Activated CD8-positive, alpha-beta memory T cell treated with anti-CD3 and anti-CD28 coated beads, Interleukin-2, amount 10 ng/mL, durations not matched to agents 7 days and 5 days (primary cell): ENCODE results near the gene CLBA1. TPM values are rescaled to one million over a fixed set of nuclear protein-coding genes. Genes with fewer than 3 reads are reported as not detected.
"Not testable (repeated sequence)": the region's sequence is repeated elsewhere in the genome, so short reads cannot be mapped to it uniquely, and the experiment has no call there.

ENCODE experiments used
- ATAC-seq: fragments of 150-1000 bp; cut with Tn5 transposase; one replicate; pipeline ENCODE4 v1.10.0; 2021; ENCODE audit warnings: moderate library complexity
- CTCF ChIA-PET: fragments of 350-600 bp; sonication (Branson Sonifier 250); formaldehyde crosslinking; loops from one replicate; lab custom pipeline; 2021; ENCODE audit warnings: antibody characterized with exemption; lab: Charles Lee
- DNase-seq: peaks from one replicate; pipeline ENCODE4 v3.0.0-alpha.2; 2020
- H3K27ac Mint-ChIP-seq: one replicate; pipeline ENCODE4 v1.8.0; 2021; ENCODE audit warnings: mild to moderate bottlenecking, mixed read lengths
- H3K27me3 Mint-ChIP-seq: one replicate; pipeline ENCODE4 v1.8.0; 2021; ENCODE audit warnings: mixed read lengths
- H3K36me3 Mint-ChIP-seq: one replicate; pipeline ENCODE4 v1.8.0; 2021; ENCODE audit warnings: mild to moderate bottlenecking, mixed read lengths
- H3K4me1 Mint-ChIP-seq: one replicate; pipeline ENCODE4 v1.8.0; 2021; ENCODE audit warnings: mixed read lengths
- H3K4me3 Mint-ChIP-seq: one replicate; pipeline ENCODE4 v1.8.0; 2021; ENCODE audit warnings: mild to moderate bottlenecking, moderate library complexity, mixed read lengths
- H3K9me3 Mint-ChIP-seq: one replicate; pipeline ENCODE4 v1.8.0; 2022; ENCODE audit warnings: low read depth, mixed read lengths
- total RNA-seq, 2 experiments: library from RNA; stranded (reverse); gene quantifications; one replicate each; pipeline ENCODE4 v1.2.3, GENCODE V29; 2021

The CLBA1 gene
- total RNA-seq, 2 experiments from 2014 or later, result 0.56 to 0.67 TPM

DNA sequence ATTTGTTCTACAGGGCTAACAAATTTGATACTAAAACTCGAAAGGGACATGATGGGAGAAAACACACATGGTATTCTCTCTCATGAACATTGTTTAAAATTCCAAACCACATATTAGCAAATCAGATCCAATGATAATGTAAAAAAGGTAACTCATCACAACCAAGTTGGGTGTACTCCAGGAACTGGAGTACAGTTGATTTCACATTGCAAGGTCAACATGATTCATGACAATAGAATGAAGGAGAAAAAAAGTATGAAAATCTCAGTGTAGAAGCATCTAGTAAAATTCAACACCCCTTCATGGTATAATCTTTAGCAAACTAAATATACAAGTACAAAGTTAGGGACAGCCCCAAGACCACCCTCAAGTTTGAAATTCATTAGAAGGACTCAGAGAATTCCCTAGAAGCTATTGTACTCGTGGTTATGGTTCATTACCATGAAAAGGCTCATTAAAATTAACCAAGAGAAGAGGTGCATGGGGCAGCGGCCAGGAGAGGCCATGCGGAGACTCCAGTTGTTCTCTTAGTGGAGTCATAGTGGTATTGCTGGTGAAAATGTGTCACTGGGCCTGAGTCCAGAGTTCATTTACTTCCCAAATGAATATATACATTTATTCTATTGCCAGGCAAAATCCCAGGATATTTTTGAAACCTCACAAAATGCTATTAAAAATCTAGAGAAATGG lies 38.3 kb downstream of the CLBA1 start:
- no peak overlapping the region for H3K4me3 Mint-ChIP-seq
- CTCF ChIA-PET, result interaction anchor here (4.4 kb wide), 1 partner anchor 22 kb away, joined by 39 read pairs; no protein-coding TSS in a partner anchor

DNA sequence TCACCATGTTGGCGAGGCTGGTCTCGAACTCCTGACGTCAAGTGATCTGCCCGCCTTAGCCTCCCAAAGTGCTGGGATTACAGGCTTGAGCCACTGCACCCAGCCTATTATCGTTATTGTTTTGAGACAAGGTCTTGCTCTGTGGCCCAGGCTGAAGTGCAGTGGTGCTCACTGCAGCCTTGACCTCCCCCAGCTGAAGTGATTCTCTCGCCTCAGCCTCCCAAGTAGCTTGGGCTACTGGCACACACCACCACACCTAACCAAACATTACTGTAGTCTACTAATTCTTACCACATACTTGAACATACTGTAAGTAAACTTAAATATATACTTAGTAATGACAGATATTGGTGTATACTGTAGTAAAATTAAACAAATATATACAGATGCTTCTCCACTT lies 39.8 kb downstream of the CLBA1 start:
- H3K36me3 Mint-ChIP-seq, result peaks cover 10% of the 10 kb centered on the region
- no peak for DNase-seq
- H3K4me1 Mint-ChIP-seq, result peaks cover 47% of the 10 kb centered on the region
- no peak for ATAC-seq
- CTCF ChIA-PET, result interaction anchor here (0.9 to 4.4 kb wide), 7 partner anchors 10 to 65 kb away, joined by 3 to 39 read pairs (median 3); partner anchors contain the start of gene GPR132
- H3K4me3 Mint-ChIP-seq, result no peak overlapping the region
- H3K27ac Mint-ChIP-seq, result peak overlapping the region; percentile 92
- no peaks in the 10 kb centered on the region for H3K9me3 Mint-ChIP-seq
- H3K27me3 Mint-ChIP-seq, result no peaks in the 10 kb centered on the region

More for the DNA sequence above, 38.3 kb downstream of the CLBA1 start:
- no peaks in the 10 kb centered on the region for H3K27me3 Mint-ChIP-seq
- H3K9me3 Mint-ChIP-seq, result no peaks in the 10 kb centered on the region
- peaks cover 56% of the 10 kb centered on the region for H3K4me1 Mint-ChIP-seq
- peaks cover 24% of the 10 kb centered on the region for H3K36me3 Mint-ChIP-seq
- ATAC-seq (no peak), DNase-seq (no peak)
- peak overlapping the region; percentile 68 for H3K27ac Mint-ChIP-seq

DNA sequence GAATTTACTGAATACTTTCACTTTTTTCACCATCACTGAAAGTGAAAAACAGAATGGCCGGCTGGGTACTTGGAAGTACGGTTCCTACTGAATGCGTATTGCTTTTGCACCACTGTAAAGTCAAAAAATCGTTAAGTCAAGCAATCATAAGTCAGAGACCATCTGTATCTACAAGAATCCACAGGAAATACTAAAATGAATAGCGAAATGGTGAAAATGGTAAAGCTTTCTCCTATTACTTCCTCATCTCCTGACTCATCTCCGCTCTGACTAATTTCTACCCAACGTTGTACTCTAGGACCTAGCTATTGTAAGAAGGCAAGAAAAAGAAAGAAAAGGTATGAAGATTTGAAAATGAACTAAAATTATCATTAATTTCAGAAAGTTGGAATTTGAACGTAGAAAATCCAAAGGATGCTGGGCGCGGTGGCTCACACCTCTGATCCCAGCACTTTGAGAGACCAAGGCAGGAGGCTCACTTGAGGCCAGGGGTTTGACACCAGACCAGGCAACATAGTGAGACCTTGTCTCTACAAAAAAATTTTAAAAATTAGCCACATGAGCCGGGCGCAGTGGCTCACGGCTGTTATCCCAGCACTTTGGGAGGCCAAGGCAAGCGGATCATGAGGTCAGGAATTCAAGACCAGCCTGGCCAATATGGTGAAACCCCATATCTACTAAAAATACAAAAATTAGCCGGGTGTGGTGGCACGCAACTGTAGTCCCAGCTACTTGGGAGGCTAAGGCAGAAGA lies 40.6 kb downstream of the CLBA1 start:
- CTCF ChIA-PET, result interaction anchor here (0.8 to 4.4 kb wide), 10 partner anchors 9 to 258 kb away, joined by 3 to 39 read pairs (median 3); partner anchors contain the start of gene GPR132
- DNase-seq (no peak), ATAC-seq (peak; percentile 52)
- Mint-ChIP-seq H3K36me3 (peaks cover 10% of the 10 kb centered on the region), H3K4me1 (peaks cover 47% of the 10 kb centered on the region), H3K4me3 (peak overlapping the region; percentile 34), H3K27ac (peak overlapping the region; percentile 92), H3K9me3 (no peaks in the 10 kb centered on the region), H3K27me3 (no peaks in the 10 kb centered on the region)

DNA sequence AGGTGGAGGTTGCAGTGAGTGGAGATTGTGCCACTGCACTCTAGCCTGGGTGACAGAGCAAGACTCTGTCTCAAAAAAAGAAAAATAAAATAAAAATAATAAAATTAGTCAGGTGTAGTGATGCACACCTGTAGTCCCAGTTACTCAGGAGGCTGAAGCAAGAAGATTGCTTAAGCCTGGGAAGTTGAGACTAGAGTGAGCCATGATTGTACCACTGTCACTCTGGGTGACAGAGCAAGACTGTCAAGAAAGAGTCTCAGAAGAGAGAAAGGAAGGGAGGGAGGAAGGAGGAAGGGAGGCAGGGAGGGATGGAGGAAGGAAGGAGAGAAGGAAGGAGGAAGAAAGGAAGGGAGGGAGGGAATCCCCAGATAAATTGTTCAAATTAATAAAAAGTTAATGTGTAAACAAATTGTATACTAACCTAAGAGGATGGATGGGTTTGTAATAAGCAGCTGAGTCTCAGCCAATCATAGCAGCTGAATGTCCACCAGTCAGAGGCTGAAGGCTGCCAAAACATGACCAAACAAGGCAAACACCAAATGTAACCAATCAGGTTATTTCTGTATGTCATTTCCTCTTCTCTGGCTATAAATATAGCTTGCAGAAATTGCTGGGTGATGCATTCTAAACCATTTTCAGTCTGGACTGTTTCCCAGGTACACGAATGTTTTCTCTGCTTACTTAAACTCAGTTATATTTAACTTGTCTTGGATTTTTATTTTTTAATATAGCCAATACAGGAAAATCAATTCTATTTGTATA lies 41.4 kb downstream of the CLBA1 start:
- DNase-seq (no peak), ATAC-seq (no peak)
- Mint-ChIP-seq H3K9me3 (no peaks in the 10 kb centered on the region), H3K27me3 (no peaks in the 10 kb centered on the region), H3K4me3 (no peak overlapping the region), H3K27ac (peak overlapping the region; percentile 92), H3K4me1 (peaks cover 42% of the 10 kb centered on the region), H3K36me3 (peaks cover 10% of the 10 kb centered on the region)
- CTCF ChIA-PET, result interaction anchor here (1.0 to 4.4 kb wide), 7 partner anchors 8 to 42 kb away, joined by 3 to 39 read pairs (median 4); no protein-coding TSS in a partner anchor

DNA sequence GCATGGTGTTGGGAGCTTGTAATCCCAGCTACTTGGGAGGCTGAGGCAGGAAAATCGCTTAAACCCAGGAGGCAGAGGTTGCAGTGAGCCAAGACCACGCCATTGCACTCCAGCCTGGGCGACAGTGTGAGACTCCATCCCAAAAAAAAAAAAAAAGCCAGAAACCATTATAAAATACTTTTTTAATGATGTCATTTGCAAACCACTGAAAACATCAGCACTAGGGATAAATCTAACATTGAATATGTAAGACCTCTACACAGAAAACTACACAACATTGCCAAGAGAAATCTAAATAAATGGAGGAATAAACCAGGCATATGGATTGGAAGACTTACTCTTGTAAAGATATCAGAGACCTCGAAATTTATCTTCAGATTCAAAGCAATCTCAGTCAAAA lies 42.1 kb downstream of the CLBA1 start:
- not testable (repeated sequence) for H3K4me3 Mint-ChIP-seq, H3K9me3 Mint-ChIP-seq, ATAC-seq, DNase-seq, H3K27ac Mint-ChIP-seq, H3K27me3 Mint-ChIP-seq, H3K36me3 Mint-ChIP-seq
- peaks cover 43% of the 10 kb centered on the region for H3K4me1 Mint-ChIP-seq
- CTCF ChIA-PET, result interaction anchor here (1.0 to 2.4 kb wide), 3 partner anchors 9 to 18 kb away, joined by 4 to 18 read pairs (median 4); no protein-coding TSS in a partner anchor

DNA sequence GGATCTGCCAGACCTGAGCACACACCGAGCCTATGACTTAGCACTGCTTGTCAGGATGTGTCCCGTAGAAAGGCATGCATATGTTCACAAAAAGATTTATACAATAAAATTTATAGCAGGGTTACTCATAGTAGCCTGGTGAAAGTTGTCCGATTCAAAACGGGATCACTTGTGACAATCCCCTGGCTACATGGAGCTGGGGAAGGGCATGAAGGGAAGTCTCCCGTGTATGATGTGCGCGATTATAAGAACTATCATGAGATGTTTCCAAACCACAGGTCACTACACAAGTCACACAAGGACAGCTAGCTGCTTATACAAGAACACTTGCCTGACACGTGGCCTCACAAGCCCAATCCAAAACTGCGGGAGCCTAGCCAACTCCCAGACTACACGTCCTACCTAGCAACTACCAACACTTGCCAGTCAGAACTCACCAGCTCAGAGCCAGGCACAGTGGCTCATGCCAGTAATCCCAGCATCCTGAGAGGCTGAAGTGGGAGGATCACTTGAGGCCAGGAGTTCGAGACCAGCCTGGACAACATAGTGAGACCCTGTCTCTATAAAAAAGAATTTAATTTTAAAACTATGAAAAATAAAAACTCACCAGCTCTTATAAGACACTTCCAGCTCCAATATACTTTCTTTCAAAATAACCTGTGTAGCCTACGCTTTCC lies 42.8 kb downstream of the CLBA1 start:
- Mint-ChIP-seq H3K27ac (no peak overlapping the region), H3K36me3 (peaks cover 10% of the 10 kb centered on the region), H3K9me3 (no peaks in the 10 kb centered on the region), H3K27me3 (peaks cover 7% of the 10 kb centered on the region), H3K4me3 (no peak overlapping the region), H3K4me1 (peaks cover 42% of the 10 kb centered on the region)
- DNase-seq, result no peak
- CTCF ChIA-PET, result interaction anchor here (1.8 to 2.4 kb wide), 2 partner anchors 16 to 17 kb away, joined by 4 to 18 read pairs; no protein-coding TSS in a partner anchor
- no peak for ATAC-seq

DNA sequence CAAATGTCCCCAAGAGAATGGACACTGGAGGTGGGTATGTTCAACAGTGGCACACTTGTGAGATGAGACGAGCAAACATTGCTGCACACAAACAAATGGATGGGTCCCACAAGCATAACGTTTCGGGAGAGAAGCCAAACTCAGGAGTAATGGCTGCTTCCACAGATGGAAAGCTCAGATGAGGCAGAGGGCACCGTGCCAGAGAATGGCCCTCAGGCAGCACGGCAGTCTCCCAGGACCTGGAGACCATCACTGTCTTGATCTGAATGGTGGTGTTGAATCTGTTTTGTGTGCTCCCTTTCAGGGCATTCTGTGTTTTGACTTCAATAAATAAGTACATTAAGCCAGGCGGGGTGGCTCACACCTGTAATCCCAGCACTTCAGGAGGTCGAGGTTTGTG lies 43.8 kb downstream of the CLBA1 start:
- Mint-ChIP-seq H3K27ac (no peak overlapping the region), H3K4me3 (no peak overlapping the region), H3K9me3 (no peaks in the 10 kb centered on the region), H3K4me1 (peaks cover 39% of the 10 kb centered on the region), H3K27me3 (peaks cover 12% of the 10 kb centered on the region), H3K36me3 (peaks cover 13% of the 10 kb centered on the region)
- DNase-seq (no peak), ATAC-seq (no peak)
- CTCF ChIA-PET, result interaction anchor here (0.6 to 3.7 kb wide), 2 partner anchors 10 to 16 kb away, joined by 3 to 27 read pairs; no protein-coding TSS in a partner anchor

DNA sequence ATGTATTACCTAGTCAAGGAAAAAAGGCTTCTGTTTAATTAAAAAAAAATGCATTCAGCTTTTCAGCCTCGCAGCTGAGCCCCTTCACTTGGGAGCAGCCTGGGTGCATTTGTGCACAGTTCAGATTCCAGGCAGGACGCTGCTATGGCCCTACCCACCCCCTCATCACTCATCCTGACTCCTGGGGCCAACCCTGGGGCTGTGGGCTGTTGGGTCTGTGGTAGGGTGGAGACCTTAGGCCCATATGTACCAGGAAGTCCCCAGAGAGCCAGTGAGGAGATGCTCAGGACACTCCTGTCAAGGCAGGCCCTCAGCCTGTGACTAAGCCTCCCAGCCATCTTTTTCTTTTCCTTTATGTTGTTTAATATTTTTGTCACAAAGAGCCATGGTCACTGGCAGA lies 44.6 kb downstream of the CLBA1 start:
- Mint-ChIP-seq H3K4me1 (peaks cover 33% of the 10 kb centered on the region), H3K27ac (no peak overlapping the region), H3K4me3 (no peak overlapping the region), H3K27me3 (peaks cover 12% of the 10 kb centered on the region), H3K9me3 (no peaks in the 10 kb centered on the region), H3K36me3 (peaks cover 13% of the 10 kb centered on the region)
- CTCF ChIA-PET, result interaction anchor here (3.7 kb wide), 1 partner anchor 15 kb away, joined by 27 read pairs; no protein-coding TSS in a partner anchor
- DNase-seq (no peak), ATAC-seq (no peak)

DNA sequence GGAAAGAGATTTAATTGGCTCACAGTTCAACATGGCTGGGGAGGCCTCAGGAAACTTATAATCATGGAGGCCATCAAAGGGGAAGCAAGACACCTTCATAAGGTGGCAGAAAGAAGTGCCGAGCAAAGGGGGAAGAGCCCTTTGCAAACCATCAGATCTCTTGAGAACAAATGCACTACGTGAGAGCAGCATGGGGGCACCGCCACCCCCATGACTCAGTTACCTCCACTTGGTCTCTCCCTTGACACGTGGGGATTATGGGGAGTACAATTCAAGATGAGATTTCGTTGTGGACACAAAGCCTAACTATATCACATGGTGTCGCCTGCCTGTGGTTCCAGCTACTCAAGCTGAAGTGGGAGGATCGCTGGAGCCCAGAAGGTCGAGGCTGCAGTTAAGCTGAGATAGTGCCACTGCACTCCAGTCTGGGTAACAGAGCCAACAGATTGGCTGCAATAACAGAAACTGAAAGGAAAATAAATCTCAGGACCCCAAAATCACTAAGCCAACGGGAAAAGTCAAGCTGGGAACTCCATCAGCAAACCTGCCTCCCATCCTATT lies 45.3 kb downstream of the CLBA1 start:
- ATAC-seq (no peak), DNase-seq (no peak)
- peaks cover 12% of the 10 kb centered on the region for H3K27me3 Mint-ChIP-seq
- CTCF ChIA-PET, result interaction anchor here (3.7 kb wide), 1 partner anchor 15 kb away, joined by 27 read pairs; no protein-coding TSS in a partner anchor
- H3K9me3 Mint-ChIP-seq, result no peaks in the 10 kb centered on the region
- peaks cover 13% of the 10 kb centered on the region for H3K36me3 Mint-ChIP-seq
- no peak overlapping the region for H3K4me3 Mint-ChIP-seq
- peaks cover 27% of the 10 kb centered on the region for H3K4me1 Mint-ChIP-seq
- H3K27ac Mint-ChIP-seq, result no peak overlapping the region

DNA sequence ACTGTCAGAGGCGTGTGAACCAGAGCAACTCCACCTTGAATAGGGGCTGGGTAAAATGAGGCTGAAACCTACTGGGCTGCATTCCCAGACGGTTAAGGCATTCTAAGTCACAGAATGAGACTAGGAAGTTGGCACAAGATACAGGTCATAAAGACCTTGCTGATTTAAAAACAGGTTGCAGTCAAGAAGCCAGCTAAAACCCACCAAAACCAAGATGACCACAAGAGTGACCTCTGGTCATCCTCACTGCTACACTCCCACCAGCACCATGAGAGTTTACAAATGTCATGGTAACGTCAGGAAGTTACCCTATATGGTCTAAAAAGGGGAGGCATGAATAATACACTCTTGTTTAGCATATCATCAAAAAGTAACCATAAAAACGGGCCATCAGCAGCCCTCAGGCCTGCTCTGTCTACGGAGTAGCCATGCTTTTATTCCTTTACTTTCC lies 46.9 kb downstream of the CLBA1 start:
- ATAC-seq, H3K27ac Mint-ChIP-seq, H3K36me3 Mint-ChIP-seq, H3K9me3 Mint-ChIP-seq, DNase-seq: not testable (repeated sequence)
- H3K27me3 Mint-ChIP-seq, result peaks cover 12% of the 10 kb centered on the region
- H3K4me3 Mint-ChIP-seq, result peak overlapping the region; percentile 79
- CTCF ChIA-PET, result interaction anchor here (1.2 to 3.7 kb wide), 4 partner anchors 13 to 58 kb away, joined by 3 to 27 read pairs (median 4); no protein-coding TSS in a partner anchor
- peaks cover 15% of the 10 kb centered on the region for H3K4me1 Mint-ChIP-seq

DNA sequence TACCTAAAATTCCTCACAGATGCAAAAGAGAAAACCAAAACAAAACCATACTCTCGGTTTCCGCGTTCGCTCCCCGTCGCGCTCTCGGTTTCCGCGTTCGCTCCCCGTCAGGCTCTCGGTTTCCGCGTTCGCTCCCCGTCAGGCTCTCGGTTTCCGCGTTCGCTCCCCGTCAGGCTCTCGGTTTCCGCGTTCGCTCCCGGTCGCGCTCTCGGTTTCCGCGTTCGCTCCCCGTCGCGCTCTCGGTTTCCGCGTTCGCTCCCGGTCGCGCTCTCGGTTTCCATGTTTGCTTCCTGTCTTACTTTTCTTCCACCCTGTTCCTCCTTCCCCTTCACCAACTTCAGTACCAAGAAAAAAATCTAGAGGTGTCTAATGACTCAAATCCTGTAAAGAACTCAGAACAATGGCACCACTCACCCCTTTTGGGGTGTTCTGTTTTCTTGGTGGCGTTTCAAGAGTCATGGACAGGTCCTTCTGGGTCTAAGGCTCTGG lies 47.9 kb downstream of the CLBA1 start:
- peaks cover 12% of the 10 kb centered on the region for H3K27me3 Mint-ChIP-seq

More for the DNA sequence above, 47.9 kb downstream of the CLBA1 start:
- not testable (repeated sequence) for H3K36me3 Mint-ChIP-seq, DNase-seq, H3K9me3 Mint-ChIP-seq
- peak; percentile 42 for ATAC-seq
- H3K27ac Mint-ChIP-seq, result peak overlapping the region; percentile 73
- H3K4me1 Mint-ChIP-seq, result peaks cover 15% of the 10 kb centered on the region
- CTCF ChIA-PET, result interaction anchor here (1.1 to 4.1 kb wide), 4 partner anchors 12 to 70 kb away, joined by 3 to 32 read pairs (median 4); no protein-coding TSS in a partner anchor
- peak overlapping the region; percentile 79 for H3K4me3 Mint-ChIP-seq
